Lung (tissue), 12 donors: ENCODE data around the gene SLC8A1. TPM values are rescaled to one million over a fixed set of nuclear protein-coding genes. Genes with fewer than 3 reads are reported as not detected.

Experiments
- ATAC-seq: fragments of 200-7000 bp; cut with Tn5 transposase; one replicate; pipeline ENCODE4 v1.9.1; 2020; ENCODE audit warnings: moderate number of reproducible peaks; ENCODE audit not compliant: insufficient read depth, low FRiP score
- DNase-seq, 3 donors: peaks; one replicate each; pipeline ENCODE4 v3.0.0-alpha.2; 2013 to 2017
- H3K27ac ChIP-seq, 2 donors: one replicate each; pipeline ENCODE4 v1.5.1; 2013; ENCODE audit warnings: mild to moderate bottlenecking in 2 of 2, moderate library complexity in 2 of 2, control low read depth in 1 of 2, inconsistent platforms in 1 of 2, low read depth in 1 of 2, low read length in 1 of 2
- H3K27me3 ChIP-seq, 3 donors: one replicate each; pipeline ENCODE4 v1.5.1; 2013; ENCODE audit warnings: low read length in 2 of 3; ENCODE audit not compliant: control insufficient read depth in 3 of 3, insufficient read depth in 3 of 3
- H3K36me3 ChIP-seq, 4 donors: one replicate each; pipeline ENCODE4 v1.5.1; 2013; ENCODE audit warnings: low read length in 4 of 4, mild to moderate bottlenecking in 1 of 4, moderate library complexity in 1 of 4; ENCODE audit not compliant: control insufficient read depth in 4 of 4, insufficient read depth in 4 of 4
- H3K4me1 ChIP-seq, 5 donors: one replicate each; pipeline ENCODE4 v1.5.1; 2013; ENCODE audit warnings: low read length in 5 of 5, mild to moderate bottlenecking in 2 of 5, moderate library complexity in 1 of 5; ENCODE audit not compliant: control insufficient read depth in 5 of 5, insufficient read depth in 5 of 5
- H3K4me3 ChIP-seq: one replicate; pipeline ENCODE4 v1.5.1; 2013; ENCODE audit warnings: mild to moderate bottlenecking, control low read depth, moderate library complexity
- H3K9ac ChIP-seq, 2 donors: one replicate each; pipeline ENCODE4 v1.5.1; 2013; ENCODE audit warnings: low read length in 2 of 2, control low read depth in 1 of 2; ENCODE audit not compliant: insufficient read depth in 1 of 2
- H3K9me3 ChIP-seq, 4 donors: one replicate each; pipeline ENCODE4 v1.5.1; 2013; ENCODE audit warnings: low read length in 3 of 4, mild to moderate bottlenecking in 1 of 4, moderate library complexity in 1 of 4; ENCODE audit not compliant: control insufficient read depth in 4 of 4, insufficient read depth in 3 of 4
- WGBS, 2 donors: extraction: QIAGEN DNeasy Blood & Tissue Kit; methylation state at CpG; one replicate each; pipeline ENCODE4 v1.1.7; 2013; 5-methylcytosine and 5-hydroxymethylcytosine counted together
- polyA plus RNA-seq, 2 donors: library from polyadenylated mRNA; stranded (reverse); fragments of 200-250 nt; gene quantifications; one replicate each; pipeline ENCODE4 v1.2.1, GENCODE V29; 2013
- total RNA-seq, 2 donors: library from RNA; depleted of rRNA in 1 of 2; stranded (reverse); fragments of >200 nt in 1 of 2; gene quantifications; one replicate each; pipeline ENCODE4 v1.2.1, GENCODE V29; 2014 to 2021
- TF ChIP-seq, protein P1 (sequence below): IDR thresholded peaks from 2 replicates; pipeline ENCODE4 v1.5.1; 2012; ENCODE audit warnings: mild to moderate bottlenecking; ENCODE audit errors: control extremely low read depth, extremely low read depth
- donor health status: control.
- donor health status: control.
- donor health status: Bipolar disorder and iron deficiency.
- donor health status: healthy.
- donor health status: DM: yes; HTN: yes; CAD: no.

Gene SLC8A1
- total and polyA plus RNA-seq, 4 donors = 1.2 to 34.7 (median 18.4) TPM

DNA sequence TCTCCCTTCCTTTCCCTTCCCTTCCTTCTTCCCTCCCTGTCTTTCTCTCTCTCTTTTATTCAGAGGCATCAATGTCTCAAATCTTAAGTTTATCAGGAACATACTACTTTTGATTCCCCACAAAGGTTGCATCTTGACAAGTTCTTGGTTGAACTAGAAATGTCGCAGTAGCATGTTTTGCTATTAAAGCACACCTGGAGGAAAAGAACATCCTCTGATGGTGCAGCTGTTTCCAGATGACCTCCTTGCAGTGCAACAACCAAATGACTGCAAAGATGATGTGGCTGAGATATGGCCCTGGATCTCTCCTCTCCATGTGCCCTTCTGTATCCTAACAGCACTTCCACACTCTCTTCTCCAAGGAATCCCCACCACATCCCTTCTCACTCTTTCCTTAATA, 127.2 kb downstream of the SLC8A1 start:
- Histone ChIP-seq H3K9me3 (no peaks in the 10 kb centered on the region), H3K27me3 (no peaks in the 10 kb centered on the region), H3K9ac (no peak overlapping the region), H3K36me3 (no peaks in the 10 kb centered on the region), H3K4me3 (no peak overlapping the region), H3K27ac (no peak overlapping the region), H3K4me1 (peaks cover 2 to 23% (median 5%) of the 10 kb centered on the region in 5 donors)
- no peak for DNase-seq
- 93 to 97% methylated on average over 1 of the region's 1 CpG for WGBS, 2 donors
- no peak for ATAC-seq
- TF ChIP-seq, protein P1, sequence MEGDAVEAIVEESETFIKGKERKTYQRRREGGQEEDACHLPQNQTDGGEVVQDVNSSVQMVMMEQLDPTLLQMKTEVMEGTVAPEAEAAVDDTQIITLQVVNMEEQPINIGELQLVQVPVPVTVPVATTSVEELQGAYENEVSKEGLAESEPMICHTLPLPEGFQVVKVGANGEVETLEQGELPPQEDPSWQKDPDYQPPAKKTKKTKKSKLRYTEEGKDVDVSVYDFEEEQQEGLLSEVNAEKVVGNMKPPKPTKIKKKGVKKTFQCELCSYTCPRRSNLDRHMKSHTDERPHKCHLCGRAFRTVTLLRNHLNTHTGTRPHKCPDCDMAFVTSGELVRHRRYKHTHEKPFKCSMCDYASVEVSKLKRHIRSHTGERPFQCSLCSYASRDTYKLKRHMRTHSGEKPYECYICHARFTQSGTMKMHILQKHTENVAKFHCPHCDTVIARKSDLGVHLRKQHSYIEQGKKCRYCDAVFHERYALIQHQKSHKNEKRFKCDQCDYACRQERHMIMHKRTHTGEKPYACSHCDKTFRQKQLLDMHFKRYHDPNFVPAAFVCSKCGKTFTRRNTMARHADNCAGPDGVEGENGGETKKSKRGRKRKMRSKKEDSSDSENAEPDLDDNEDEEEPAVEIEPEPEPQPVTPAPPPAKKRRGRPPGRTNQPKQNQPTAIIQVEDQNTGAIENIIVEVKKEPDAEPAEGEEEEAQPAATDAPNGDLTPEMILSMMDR = no peak

DNA sequence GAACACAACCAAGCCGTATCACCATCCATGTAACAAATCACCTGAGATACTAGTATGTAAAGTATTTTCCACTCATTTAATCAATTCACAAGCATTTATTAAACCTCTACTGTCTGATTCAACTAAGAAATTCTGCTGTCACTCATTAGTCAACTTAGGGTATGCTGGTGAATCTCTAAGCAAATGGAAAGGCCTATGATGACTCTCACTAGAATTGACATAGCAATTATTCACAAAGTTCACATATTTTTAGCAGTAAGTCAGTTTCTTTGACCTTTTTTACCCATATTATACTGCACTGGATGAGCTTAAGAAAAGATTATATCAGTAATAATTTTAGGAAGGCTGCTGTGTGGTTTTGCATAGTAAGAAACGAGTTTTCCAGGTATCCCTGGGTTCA, 130.1 kb downstream of the SLC8A1 start:
- Histone ChIP-seq H3K9ac (no peak overlapping the region), H3K4me1 (peaks cover 0 to 29% (median 9%) of the 10 kb centered on the region in 5 donors), H3K9me3 (no peaks in the 10 kb centered on the region), H3K4me3 (no peak overlapping the region), H3K27me3 (no peaks in the 10 kb centered on the region), H3K27ac (no peak overlapping the region), H3K36me3 (no peaks in the 10 kb centered on the region)
- DNase-seq = no peak
- TF ChIP-seq, protein P1 = no peak
- ATAC-seq = no peak
- WGBS, 2 donors = 90 to 91% methylated on average over 2 of the region's 2 CpGs

DNA sequence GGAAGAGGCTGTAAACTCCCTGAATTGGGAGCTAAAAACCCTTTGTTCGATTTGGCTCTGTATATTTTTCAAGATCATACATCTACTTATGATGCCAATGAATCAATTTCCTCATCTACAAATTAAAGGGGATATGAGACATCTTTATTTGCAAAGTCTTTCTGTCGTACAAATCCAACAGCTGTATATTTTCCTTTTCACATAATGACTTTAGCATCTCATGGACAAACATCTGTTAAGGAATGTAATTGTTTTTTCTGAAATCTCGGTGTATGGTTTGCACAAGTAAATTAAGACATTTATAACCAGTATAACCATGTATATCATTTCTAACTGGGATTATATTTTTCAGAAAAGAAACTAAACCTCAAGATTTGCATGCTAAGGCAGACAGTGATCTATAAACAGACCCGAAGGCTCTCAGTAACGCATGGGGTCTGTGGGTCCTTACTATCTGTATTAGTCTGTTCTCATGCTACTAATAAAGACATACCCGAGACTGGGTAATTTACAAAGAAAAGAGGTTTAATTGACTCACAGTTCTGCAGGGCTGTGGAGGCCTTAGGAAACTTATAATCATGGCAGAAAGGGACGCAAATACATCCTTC, 130.8 kb downstream of the SLC8A1 start:
- ATAC-seq (no peak), DNase-seq (peak in 2 of 3 donors; percentile 75 to 80)
- 82 to 89% methylated on average over 7 of the region's 7 CpGs for WGBS, 2 donors

More for the DNA sequence above, 130.8 kb downstream of the SLC8A1 start:
- Histone ChIP-seq H3K4me3 (no peak overlapping the region), H3K4me1 (peaks cover 0 to 36% (median 11%) of the 10 kb centered on the region in 5 donors), H3K27ac (peak overlapping the region in 1 of 2 donors; percentile 23), H3K27me3 (no peaks in the 10 kb centered on the region), H3K9me3 (no peaks in the 10 kb centered on the region), H3K9ac (no peak overlapping the region), H3K36me3 (no peaks in the 10 kb centered on the region)
- TF ChIP-seq, protein P1 = no peak
